ENCODE results near the gene TGFB1I1.

TGFB1I1 gene

GRCh38 chr16:31471875-31472708, at the start of gene TGFB1I1:
TSS of gene TGFB1I1 (plus strand) at chr16:31472152. CDS start at chr16:31472189, 37 bp downstream.
- DNase-seq (ENCODE audit: low read depth) = no peak
- no peak for TF ChIP-seq CTCF (IDR thresholded peaks at IDR 0.05; ENCODE audit: control insufficient read depth, insufficient read depth, low read depth, low read length, missing control alignments)
- H3K4me3 ChIP-seq (ENCODE audit: control insufficient read depth, low read depth, low read length) = peak within 1 kb of the TSS; percentile 70

GRCh38 chr16:31423241-31423640, 48.7 kb upstream of the TGFB1I1 start:
- TF ChIP-seq CTCF (IDR thresholded peaks at IDR 0.05; ENCODE audit: control insufficient read depth, insufficient read depth, low read depth, low read length, missing control alignments) = no peak
- no peak for DNase-seq (ENCODE audit: low read depth)
- no peak overlapping the region for H3K4me3 ChIP-seq (ENCODE audit: control insufficient read depth, low read depth, low read length)

GRCh38 chr16:31423801-31424200, 48.2 kb upstream of the TGFB1I1 start:
- H3K4me3 ChIP-seq (ENCODE audit: control insufficient read depth, low read depth, low read length) = no peak overlapping the region
- DNase-seq (ENCODE audit: low read depth) = no peak
- no peak for TF ChIP-seq CTCF (IDR thresholded peaks at IDR 0.05; ENCODE audit: control insufficient read depth, insufficient read depth, low read depth, low read length, missing control alignments)

GRCh38 chr16:31427441-31428278, 44.3 kb upstream of the TGFB1I1 start:
- TF ChIP-seq CTCF (IDR thresholded peaks at IDR 0.05; ENCODE audit: control insufficient read depth, insufficient read depth, low read depth, low read length, missing control alignments) = no peak
- DNase-seq (ENCODE audit: low read depth) = no peak
- H3K4me3 ChIP-seq (ENCODE audit: control insufficient read depth, low read depth, low read length) = peak overlapping the region; percentile 16

- DNase-seq (ENCODE audit: low read depth) = no peak
- no peak for TF ChIP-seq CTCF (IDR thresholded peaks at IDR 0.05; ENCODE audit: control insufficient read depth, insufficient read depth, low read depth, low read length, missing control alignments)
- H3K4me3 ChIP-seq (ENCODE audit: control insufficient read depth, low read depth, low read length) = peak within 1 kb of the TSS; percentile 16
These were observed 43.7 kb upstream of the TGFB1I1 start, which contains the start of gene COX6A2 for GRCh38 chr16:31428279-31428597. TSS of gene COX6A2 (minus strand) at chr16:31428360. CDS start at chr16:31428325, 35 bp downstream.

- no peak for TF ChIP-seq CTCF (IDR thresholded peaks at IDR 0.05; ENCODE audit: control insufficient read depth, insufficient read depth, low read depth, low read length, missing control alignments)
- no peak for DNase-seq (ENCODE audit: low read depth)
- no peak overlapping the region for H3K4me3 ChIP-seq (ENCODE audit: control insufficient read depth, low read depth, low read length)
These were observed 43.2 kb upstream of the TGFB1I1 start for GRCh38 chr16:31428638-31429247.
